Duodenal mucosa (tissue), 2 donors: Measurements from ENCODE around the gene NR4A2.
A peak's percentile ranks its signal among the peaks of the same experiment; 100 is the strongest.

Source experiments
- H3K27ac ChIP-seq: one replicate; pipeline ENCODE4 v1.7.0; 2013; ENCODE audit warnings: low read depth, low read length
- H3K27me3 ChIP-seq, 2 donors: one replicate each; pipeline ENCODE4 v1.7.0; 2013; ENCODE audit warnings: low read length in 2 of 2, control low read depth in 1 of 2; ENCODE audit not compliant: insufficient read depth in 2 of 2, control insufficient read depth in 1 of 2
- H3K36me3 ChIP-seq, 2 donors: one replicate each; pipeline ENCODE4 v1.7.0; 2013; ENCODE audit warnings: low read length in 2 of 2, control low read depth in 1 of 2; ENCODE audit not compliant: insufficient read depth in 2 of 2, control insufficient read depth in 1 of 2
- H3K4me1 ChIP-seq, 2 donors: one replicate each; pipeline ENCODE4 v1.7.0; 2013; ENCODE audit warnings: low read length in 2 of 2, control low read depth in 1 of 2; ENCODE audit not compliant: insufficient read depth in 2 of 2, control insufficient read depth in 1 of 2
- H3K4me3 ChIP-seq, 2 donors: one replicate each; pipeline ENCODE4 v1.7.0; 2013; ENCODE audit warnings: low read length in 2 of 2, low read depth in 1 of 2
- H3K9ac ChIP-seq, 2 donors: one replicate each; pipeline ENCODE4 v1.7.0; 2013; ENCODE audit warnings: low read length in 2 of 2, low read depth in 1 of 2
- H3K9me3 ChIP-seq, 2 donors: one replicate each; pipeline ENCODE4 v1.7.0; 2013; ENCODE audit warnings: low read length in 2 of 2, control low read depth in 1 of 2; ENCODE audit not compliant: control insufficient read depth in 1 of 2

NR4A2 gene

DNA sequence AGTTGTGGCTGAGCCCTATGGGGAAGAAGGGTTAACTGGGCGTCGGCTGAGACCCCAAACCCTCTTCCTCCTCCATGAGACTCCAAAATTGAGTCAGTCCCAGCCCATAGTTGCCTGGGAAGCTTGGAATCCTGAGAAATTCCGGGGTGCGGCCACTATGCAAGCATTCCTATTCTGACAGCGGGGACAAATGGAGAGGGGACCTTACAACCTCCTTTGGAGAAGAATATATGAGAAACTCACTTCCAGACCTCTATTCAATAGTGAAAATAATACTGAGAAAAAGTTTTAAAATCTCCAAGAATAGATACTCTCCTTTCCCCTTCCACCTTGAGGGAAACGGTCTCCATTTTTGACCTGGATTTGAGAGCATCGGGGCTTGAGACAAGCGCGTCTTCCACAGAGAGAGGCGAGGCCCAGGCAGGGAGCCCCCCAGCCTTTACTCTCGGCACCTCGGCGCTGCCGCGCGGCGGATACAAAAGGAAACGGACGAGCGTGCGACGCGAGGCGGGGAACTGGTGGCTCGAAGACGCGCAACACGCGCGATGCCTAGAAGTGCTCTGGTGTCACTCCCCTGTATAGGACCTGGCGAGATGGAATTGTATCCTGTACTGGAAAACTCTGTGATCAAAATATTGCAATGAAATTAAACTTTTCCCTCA lies 11.1 kb downstream of the NR4A2 start:
- Histone ChIP-seq H3K4me1 (peaks cover 15 to 20% of the 10 kb centered on the region in 2 donors), H3K9ac (peak overlapping the region; percentile 55 to 76), H3K27ac (no peak overlapping the region), H3K36me3 (peaks cover 0 to 6% of the 10 kb centered on the region in 2 donors), H3K27me3 (peaks cover 19 to 25% of the 10 kb centered on the region in 2 donors), H3K9me3 (no peaks in the 10 kb centered on the region), H3K4me3 (peak overlapping the region; percentile 79 to 80)

GRCh38 chr2:156320486-156321098 lies 11.9 kb downstream of the NR4A2 start:
- peak overlapping the region; percentile 79 to 80 for H3K4me3 ChIP-seq
- peaks cover 15 to 20% of the 10 kb centered on the region in 2 donors for H3K4me1 ChIP-seq
- no peaks in the 10 kb centered on the region for H3K9me3 ChIP-seq
- peaks cover 19 to 25% of the 10 kb centered on the region in 2 donors for H3K27me3 ChIP-seq
- peaks cover 0 to 2% of the 10 kb centered on the region in 2 donors for H3K36me3 ChIP-seq
- peak overlapping the region; percentile 52 for H3K27ac ChIP-seq
- H3K9ac ChIP-seq, result peak overlapping the region; percentile 55 to 76

DNA sequence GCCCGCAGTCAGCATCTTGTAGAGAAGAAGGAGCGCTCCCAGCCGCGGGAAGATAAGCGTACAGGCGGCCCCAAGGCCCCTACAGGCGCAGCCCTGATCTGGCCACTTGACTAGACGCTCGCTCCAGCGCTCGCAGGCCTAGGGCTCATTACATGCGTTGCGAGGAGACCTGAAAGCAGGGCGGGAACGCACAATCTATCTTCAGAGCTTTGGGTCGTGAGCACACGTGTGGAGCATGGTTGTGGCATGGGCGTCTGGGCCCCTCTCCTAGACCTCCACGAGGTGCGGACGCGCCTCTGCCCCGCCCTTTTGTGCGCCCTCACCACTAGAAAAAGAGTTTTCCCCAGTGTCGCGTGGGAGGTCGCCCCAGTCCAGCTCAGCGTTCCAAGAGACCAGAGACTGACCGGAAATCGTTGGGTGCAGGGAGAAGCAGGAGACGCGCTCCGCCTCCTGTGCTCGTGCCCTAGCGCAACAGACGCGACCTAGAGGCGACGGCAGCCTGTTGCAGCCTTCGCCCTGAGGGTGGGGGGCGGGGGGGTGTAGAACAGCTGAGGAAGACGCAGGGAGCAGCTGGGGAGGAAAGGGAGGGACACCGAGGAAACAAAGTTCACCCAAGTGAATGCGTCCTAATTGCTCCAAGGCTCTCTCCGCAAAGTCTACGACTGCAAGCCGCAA lies 12.6 kb downstream of the NR4A2 start:
- Histone ChIP-seq H3K27me3 (peaks cover 19 to 25% of the 10 kb centered on the region in 2 donors), H3K4me3 (peak overlapping the region; percentile 79 to 80)

GRCh38 chr2:156317631-156318030 lies 14.9 kb downstream of the NR4A2 start:
- Histone ChIP-seq H3K4me1 (peaks cover 11 to 17% of the 10 kb centered on the region in 2 donors), H3K9me3 (no peaks in the 10 kb centered on the region), H3K9ac (no peak overlapping the region)

More for the DNA sequence above, 12.6 kb downstream of the NR4A2 start:
- no peaks in the 10 kb centered on the region for H3K9me3 ChIP-seq
- H3K4me1 ChIP-seq, result peaks cover 15 to 20% of the 10 kb centered on the region in 2 donors
- peak overlapping the region; percentile 52 for H3K27ac ChIP-seq
- H3K36me3 ChIP-seq, result no peaks in the 10 kb centered on the region
- H3K9ac ChIP-seq, result peak overlapping the region; percentile 55 to 76

DNA sequence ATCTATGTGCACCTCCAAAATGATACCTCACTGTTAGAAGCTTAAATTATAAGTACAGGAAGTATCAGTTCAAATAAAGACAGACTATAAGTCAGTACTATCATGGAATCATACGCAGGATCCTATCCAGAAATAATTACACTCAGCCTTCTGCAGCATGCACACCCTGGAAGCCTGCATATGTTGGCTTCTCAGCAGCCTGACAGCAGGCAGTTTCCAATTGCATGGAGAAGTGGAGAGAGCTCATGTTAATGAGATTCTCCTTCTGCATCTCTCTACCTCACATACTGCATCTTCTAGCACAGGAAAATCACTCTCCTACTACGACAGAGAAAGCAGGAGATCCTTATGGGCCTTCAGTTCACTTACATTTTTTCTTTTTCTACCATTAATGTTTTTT lies 20.5 kb downstream of the NR4A2 start:
- no peak overlapping the region for H3K4me3 ChIP-seq
- no peak overlapping the region for H3K9ac ChIP-seq
- peaks cover 0 to 2% of the 10 kb centered on the region in 2 donors for H3K27me3 ChIP-seq
- H3K36me3 ChIP-seq, result no peaks in the 10 kb centered on the region
- H3K27ac ChIP-seq, result no peak overlapping the region
- H3K9me3 ChIP-seq, result no peaks in the 10 kb centered on the region
- no peaks in the 10 kb centered on the region for H3K4me1 ChIP-seq

More at GRCh38 chr2:156317631-156318030, 14.9 kb downstream of the NR4A2 start:
- no peaks in the 10 kb centered on the region for H3K36me3 ChIP-seq
- H3K27ac ChIP-seq, result no peak overlapping the region
- no peak overlapping the region for H3K4me3 ChIP-seq
- H3K27me3 ChIP-seq, result peaks cover 14 to 19% of the 10 kb centered on the region in 2 donors

DNA sequence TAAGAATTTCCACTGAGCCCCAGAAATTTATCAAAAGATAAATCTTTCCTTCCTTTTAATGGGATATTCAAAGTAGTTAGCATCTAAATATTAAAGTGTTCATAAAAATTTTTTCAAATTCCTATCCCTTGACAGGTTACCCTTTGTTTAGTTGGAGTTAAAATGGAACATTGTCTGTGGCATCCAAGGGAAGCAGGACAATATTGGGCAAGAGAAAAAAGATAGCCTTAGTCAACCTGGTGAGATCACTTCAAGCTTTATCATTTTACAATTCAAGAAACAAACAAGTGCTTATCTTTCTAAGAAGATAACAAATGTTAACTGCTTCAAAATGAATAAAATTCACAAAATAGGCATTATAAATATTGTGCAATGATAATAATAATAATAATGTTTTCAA lies 21.7 kb downstream of the NR4A2 start:
- no peak overlapping the region for H3K4me3 ChIP-seq
- H3K36me3 ChIP-seq, result no peaks in the 10 kb centered on the region
- no peaks in the 10 kb centered on the region for H3K9me3 ChIP-seq
- no peaks in the 10 kb centered on the region for H3K4me1 ChIP-seq
- H3K9ac ChIP-seq, result no peak overlapping the region
- H3K27me3 ChIP-seq, result peaks cover 0 to 2% of the 10 kb centered on the region in 2 donors
- no peak overlapping the region for H3K27ac ChIP-seq

GRCh38 chr2:156309917-156310316 lies 22.6 kb downstream of the NR4A2 start:
- no peaks in the 10 kb centered on the region for H3K36me3 ChIP-seq
- H3K27ac ChIP-seq, result no peak overlapping the region
- no peak overlapping the region for H3K9ac ChIP-seq
- peaks cover 0 to 2% of the 10 kb centered on the region in 2 donors for H3K27me3 ChIP-seq
- no peak overlapping the region for H3K4me3 ChIP-seq
- H3K4me1 ChIP-seq, result no peaks in the 10 kb centered on the region
- H3K9me3 ChIP-seq, result no peaks in the 10 kb centered on the region

DNA sequence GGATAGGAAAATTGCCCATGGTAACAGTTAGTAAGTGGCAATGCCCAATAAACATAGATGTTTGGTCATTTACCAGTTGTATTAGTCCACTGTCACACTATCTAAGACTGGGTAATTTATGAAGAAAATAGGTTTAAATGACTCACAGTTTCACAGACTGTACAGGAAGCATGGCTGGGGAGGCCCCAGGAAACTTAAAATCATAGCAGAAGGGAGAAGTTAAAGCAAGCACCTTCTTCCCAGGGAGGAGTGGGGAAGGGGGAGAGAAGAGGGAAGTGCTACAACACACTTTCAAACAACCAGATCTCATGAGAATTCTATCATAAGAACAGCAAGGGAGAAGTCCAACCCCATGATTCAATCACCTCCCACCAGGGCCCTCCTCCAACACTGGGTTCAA lies 23.4 kb downstream of the NR4A2 start:
- Histone ChIP-seq H3K27ac (no peak overlapping the region), H3K36me3 (no peaks in the 10 kb centered on the region), H3K4me3 (no peak overlapping the region), H3K9ac (no peak overlapping the region), H3K27me3 (peaks cover 0 to 2% of the 10 kb centered on the region in 2 donors), H3K9me3 (no peaks in the 10 kb centered on the region), H3K4me1 (no peaks in the 10 kb centered on the region)

DNA sequence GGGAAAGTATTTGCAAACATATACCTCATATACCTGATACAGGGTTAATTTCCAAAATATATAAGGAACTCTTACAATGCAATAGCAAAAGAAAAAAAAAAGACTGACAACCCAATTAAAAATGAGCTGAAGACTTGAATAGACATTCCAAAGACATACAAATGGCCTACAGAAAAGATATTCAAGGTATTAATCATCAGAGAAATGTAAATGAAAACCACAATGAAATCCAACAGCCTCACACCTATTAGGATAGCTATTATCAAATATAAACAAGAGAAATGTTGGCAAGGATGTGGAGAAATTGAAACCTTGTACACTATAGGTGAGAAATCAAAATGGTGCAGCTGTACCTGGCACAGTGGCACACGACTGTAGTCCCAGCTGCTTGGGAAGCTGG lies 25.7 kb downstream of the NR4A2 start:
- Histone ChIP-seq H3K9me3 (no peaks in the 10 kb centered on the region), H3K9ac (no peak overlapping the region), H3K4me3 (no peak overlapping the region), H3K36me3 (no peaks in the 10 kb centered on the region), H3K27ac (no peak overlapping the region), H3K4me1 (no peaks in the 10 kb centered on the region), H3K27me3 (no peaks in the 10 kb centered on the region)

GRCh38 chr2:156305121-156305520 lies 27.4 kb downstream of the NR4A2 start:
- Histone ChIP-seq H3K9me3 (peaks cover 0 to under 1% of the 10 kb centered on the region in 2 donors), H3K36me3 (no peaks in the 10 kb centered on the region), H3K27ac (no peak overlapping the region), H3K4me1 (no peaks in the 10 kb centered on the region), H3K27me3 (no peaks in the 10 kb centered on the region), H3K9ac (no peak overlapping the region), H3K4me3 (no peak overlapping the region)
